GM23248 (cell line): ENCODE measurements around the gene DDOST. TPM values are rescaled to one million over a fixed set of nuclear protein-coding genes. Genes with fewer than 3 reads are reported as not detected.

Experiments used
- DNase-seq: peaks from one replicate; pipeline ENCODE4 v3.0.0-alpha.2; 2015
- H2AFZ ChIP-seq: fragments of 200-600 bp; sonication (generic); 2 replicates; pipeline ENCODE4 v1.6.1; 2016; ENCODE audit warnings: antibody characterized with exemption
- H3F3A ChIP-seq: fragments of 200-600 bp; sonication (generic); 2 replicates; pipeline ENCODE4 v1.6.1; 2016; ENCODE audit warnings: mild to moderate bottlenecking, antibody characterized with exemption, mixed run types; ENCODE audit not compliant: insufficient read depth
- H3K27ac ChIP-seq: fragments of 200-600 bp; sonication (generic); 2 replicates; pipeline ENCODE4 v1.5.1; 2016; ENCODE audit warnings: mild to moderate bottlenecking
- H3K27me3 ChIP-seq: fragments of 200-600 bp; sonication (generic); replicated peaks from 2 replicates; pipeline ENCODE4 v1.6.1; 2016; ENCODE audit warnings: mild to moderate bottlenecking; ENCODE audit not compliant: insufficient read depth
- H3K36me3 ChIP-seq: fragments of 200-600 bp; sonication (generic); 2 replicates; pipeline ENCODE4 v1.6.1; 2016; ENCODE audit warnings: low read depth, mild to moderate bottlenecking
- H3K4me1 ChIP-seq: fragments of 200-600 bp; sonication (generic); 2 replicates; pipeline ENCODE4 v1.6.1; 2016; ENCODE audit warnings: mild to moderate bottlenecking; ENCODE audit not compliant: insufficient read depth
- H3K4me2 ChIP-seq: fragments of 200-600 bp; sonication (generic); one replicate; pipeline ENCODE4 v1.6.1; 2016; ENCODE audit warnings: mild to moderate bottlenecking; ENCODE audit not compliant: unreplicated experiment
- H3K4me3 ChIP-seq: fragments of 200-600 bp; sonication (generic); 2 replicates; pipeline ENCODE4 v1.5.1; 2016; ENCODE audit warnings: mild to moderate bottlenecking
- H3K79me2 ChIP-seq: fragments of 200-600 bp; sonication (generic); 2 replicates; pipeline ENCODE4 v1.6.1; 2016; ENCODE audit warnings: mild to moderate bottlenecking; ENCODE audit not compliant: insufficient read depth
- H3K9ac ChIP-seq: fragments of 200-600 bp; sonication (generic); 2 replicates; pipeline ENCODE4 v1.6.1; 2016; ENCODE audit warnings: mild to moderate bottlenecking
- H3K9me2 ChIP-seq: fragments of 200-600 bp; sonication (generic); 2 replicates; pipeline ENCODE4 v1.6.1; 2016; ENCODE audit warnings: mixed run types, mild to moderate bottlenecking, moderate library complexity; ENCODE audit not compliant: insufficient read depth
- H3K9me3 ChIP-seq: fragments of 200-600 bp; sonication (generic); one replicate; pipeline ENCODE4 v1.6.1; 2017; ENCODE audit warnings: low read depth
- H4K20me1 ChIP-seq: fragments of 200-600 bp; sonication (generic); 2 replicates; pipeline ENCODE4 v1.6.0; 2016; ENCODE audit not compliant: insufficient read depth
- EZH2 ChIP-seq: fragments of 200-600 bp; sonication (generic); IDR thresholded peaks from 2 replicates; pipeline ENCODE4 v1.6.1; 2018; ENCODE audit warnings: antibody characterized with exemption, mild to moderate bottlenecking; ENCODE audit not compliant: insufficient read depth, poor library complexity, severe bottlenecking
- EZH2phosphoT487 ChIP-seq: fragments of 200-600 bp; sonication (generic); IDR thresholded peaks from 2 replicates; pipeline ENCODE4 v1.6.1; 2018; ENCODE audit warnings: antibody characterized with exemption, moderate library complexity, mild to moderate bottlenecking, low read depth; ENCODE audit not compliant: insufficient read depth
- WGBS, 2 experiments: methylation state at CpG; one replicate each; pipeline ENCODE4 v1.1.6; 2015 to 2017; ENCODE audit warnings: low lambda C conversion rate in 2 of 2, low coverage in 1 of 2; ENCODE audit errors: missing lambda C conversion rate in 2 of 2; 5-methylcytosine and 5-hydroxymethylcytosine counted together
- in situ Hi-C: fragments of 300-500 bp; cut with MboI; formaldehyde crosslinking; loops from 2 replicates; pipeline ENCODE4 v1.15.0; 2020
- polyA plus RNA-seq: library from polyadenylated mRNA; unstranded; fragments of >200 nt; fragmentation: Nextera tagmentation; extraction: Ambion mirVana; gene quantifications from 2 replicates; pipeline ENCODE4 v1.2.1, GENCODE V29; 2016
- total RNA-seq: library from RNA; depleted of rRNA; stranded (reverse); fragments of >200 nt; shearing (Covaris generic); gene quantifications from 2 replicates; pipeline ENCODE4 v1.2.3, GENCODE V29; 2014

Gene DDOST
- total and polyA plus RNA-seq, 2 experiments from 2014 or later, result 348 to 356 TPM

GRCh38 chr1:20663969-20664715 lies 3.0 kb upstream of the DDOST start:
- no peaks in the 10 kb centered on the region for H3K27me3 ChIP-seq
- H3K27ac ChIP-seq, result no peak overlapping the region
- no peak for DNase-seq
- WGBS, 2 experiments, result 71 to 75% methylated on average over 12 of the region's 12 CpGs
- H3K9me3 ChIP-seq, result no peaks in the 10 kb centered on the region
- peaks cover 21% of the 10 kb centered on the region for H3K79me2 ChIP-seq
- in situ Hi-C loops, result no loop called here
- peaks cover 10% of the 10 kb centered on the region for H3K4me1 ChIP-seq
- no peaks in the 10 kb centered on the region for H3K9me2 ChIP-seq
- H3K36me3 ChIP-seq, result no peaks in the 10 kb centered on the region
- H4K20me1 ChIP-seq, result no peaks in the 10 kb centered on the region
- TF ChIP-seq EZH2phosphoT487, result no peak
- no peak for TF ChIP-seq EZH2
- H3K4me2 ChIP-seq, result no peak overlapping the region
- no peak overlapping the region for H3K9ac ChIP-seq
- H3K4me3 ChIP-seq, result no peak overlapping the region
- H3F3A ChIP-seq, result no peaks in the 10 kb centered on the region
- H2AFZ ChIP-seq, result no peak overlapping the region

GRCh38 chr1:20663365-20663764 lies 2.2 kb upstream of the DDOST start:
- no peak overlapping the region for H3K4me3 ChIP-seq
- H3K36me3 ChIP-seq, result no peaks in the 10 kb centered on the region
- in situ Hi-C loops, result no loop called here
- 96 to 100% methylated on average over 1 of the region's 1 CpG for WGBS, 2 experiments
- TF ChIP-seq EZH2 (no peak), EZH2phosphoT487 (no peak)
- H3K4me2 ChIP-seq, result no peak overlapping the region
- DNase-seq, result no peak
- no peaks in the 10 kb centered on the region for H3K9me3 ChIP-seq
- no peaks in the 10 kb centered on the region for H3K27me3 ChIP-seq
- H4K20me1 ChIP-seq, result no peaks in the 10 kb centered on the region
- H3F3A ChIP-seq, result no peaks in the 10 kb centered on the region
- H3K9me2 ChIP-seq, result no peaks in the 10 kb centered on the region
- H3K4me1 ChIP-seq, result peaks cover 10% of the 10 kb centered on the region
- no peak overlapping the region for H2AFZ ChIP-seq
- no peak overlapping the region for H3K9ac ChIP-seq
- H3K79me2 ChIP-seq, result peaks cover 29% of the 10 kb centered on the region
- H3K27ac ChIP-seq, result no peak overlapping the region

DNA sequence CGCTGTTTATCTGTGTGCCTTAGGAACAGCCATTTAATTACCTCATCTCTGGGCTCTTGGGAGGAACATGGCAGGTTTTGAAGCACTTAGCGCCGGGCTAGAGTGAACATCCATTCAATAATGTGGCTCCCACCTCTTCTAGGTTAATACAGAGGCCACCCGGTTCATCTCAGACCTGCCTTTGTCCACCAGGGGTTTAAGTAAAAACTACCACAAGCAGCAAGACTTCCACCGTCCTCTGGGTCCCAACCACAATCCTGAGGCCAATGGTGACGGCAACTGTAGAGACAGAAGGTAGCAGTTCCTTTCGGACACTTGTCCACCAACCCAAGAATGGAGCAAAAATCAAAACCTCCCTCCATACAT lies 924 bp upstream of the DDOST start:
- Histone ChIP-seq H3K4me1 (peaks cover 10% of the 10 kb centered on the region), H3K36me3 (no peaks in the 10 kb centered on the region), H3K9me2 (no peaks in the 10 kb centered on the region), H2AFZ (peak overlapping the region; percentile 85), H3F3A (no peaks in the 10 kb centered on the region), H3K27me3 (no peaks in the 10 kb centered on the region), H3K9ac (peak overlapping the region; percentile 86), H3K9me3 (no peaks in the 10 kb centered on the region), H4K20me1 (no peaks in the 10 kb centered on the region), H3K79me2 (peaks cover 42% of the 10 kb centered on the region), H3K4me3 (peak overlapping the region; percentile 79), H3K27ac (0 out of 2 replicates have a peak overlapping the region, but pooled peaks have one; percentile 12), H3K4me2 (peak overlapping the region; percentile 81)
- TF ChIP-seq EZH2phosphoT487, result no peak
- TF ChIP-seq EZH2, result no peak
- WGBS, 2 experiments, result 54 to 55% methylated on average over 7 of the region's 7 CpGs
- no peak for DNase-seq
- in situ Hi-C loops, result no loop called here

DNA sequence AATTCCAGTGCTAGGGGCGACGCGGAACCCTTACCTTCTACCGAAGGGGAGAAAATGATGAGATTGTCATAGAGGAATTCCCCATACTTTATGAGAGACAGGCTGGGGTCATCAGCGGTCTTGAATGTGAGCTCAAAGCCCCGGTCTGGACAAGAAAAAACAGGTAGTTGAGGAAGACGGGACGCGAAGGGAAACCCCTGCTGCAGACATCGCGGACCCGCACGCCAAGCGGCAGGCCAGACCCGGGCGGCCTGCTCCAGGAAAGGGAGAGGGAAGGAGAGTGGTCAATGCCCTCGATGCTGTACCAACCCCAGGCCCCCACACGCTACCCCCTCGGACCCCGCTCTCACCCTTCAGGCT lies 342 bp downstream of the DDOST start:
- no peaks in the 10 kb centered on the region for H3K9me3 ChIP-seq
- H2AFZ ChIP-seq, result peak overlapping the region; percentile 85
- H3K4me3 ChIP-seq, result peak overlapping the region; percentile 79
- no peaks in the 10 kb centered on the region for H3K27me3 ChIP-seq
- peak overlapping the region; percentile 86 for H3K9ac ChIP-seq
- H3K36me3 ChIP-seq, result no peaks in the 10 kb centered on the region
- in situ Hi-C loops, result no loop called here
- H3K9me2 ChIP-seq, result no peaks in the 10 kb centered on the region
- peak overlapping the region; percentile 81 for H3K4me2 ChIP-seq
- peaks cover 10% of the 10 kb centered on the region for H3K4me1 ChIP-seq
- H3K27ac ChIP-seq, result 0 out of 2 replicates have a peak overlapping the region, but pooled peaks have one; percentile 6
- H4K20me1 ChIP-seq, result no peaks in the 10 kb centered on the region
- peaks cover 55% of the 10 kb centered on the region for H3K79me2 ChIP-seq
- WGBS, 2 experiments, result 2 to 3% methylated on average over 20 of the region's 20 CpGs
- TF ChIP-seq EZH2 (no peak), EZH2phosphoT487 (no peak)
- no peaks in the 10 kb centered on the region for H3F3A ChIP-seq
- DNase-seq, result peak; percentile 57
